IPS-15b (cell line): ENCODE measurements around the gene SLC35F3.

Experiments
- H3K27me3 ChIP-seq: one replicate; pipeline ENCODE4 v1.6.1; 2013; ENCODE audit warnings: low read length; ENCODE audit not compliant: control insufficient read depth, insufficient read depth
- H3K36me3 ChIP-seq: one replicate; pipeline ENCODE4 v1.6.1; 2013; ENCODE audit warnings: low read length; ENCODE audit not compliant: control insufficient read depth, insufficient read depth
- H3K4me1 ChIP-seq: one replicate; pipeline ENCODE4 v1.6.1; 2013; ENCODE audit warnings: mild to moderate bottlenecking, low read length; ENCODE audit not compliant: control insufficient read depth, insufficient read depth
- H3K4me3 ChIP-seq: one replicate; pipeline ENCODE4 v1.5.1; 2013; ENCODE audit warnings: low read depth, low read length
- H3K9ac ChIP-seq: one replicate; pipeline ENCODE4 v1.6.1; 2013; ENCODE audit warnings: low read depth, mild to moderate bottlenecking, low read length
- H3K9me3 ChIP-seq: one replicate; pipeline ENCODE4 v1.6.1; 2013; ENCODE audit warnings: mild to moderate bottlenecking, low read length; ENCODE audit not compliant: control insufficient read depth, insufficient read depth

The SLC35F3 gene

DNA sequence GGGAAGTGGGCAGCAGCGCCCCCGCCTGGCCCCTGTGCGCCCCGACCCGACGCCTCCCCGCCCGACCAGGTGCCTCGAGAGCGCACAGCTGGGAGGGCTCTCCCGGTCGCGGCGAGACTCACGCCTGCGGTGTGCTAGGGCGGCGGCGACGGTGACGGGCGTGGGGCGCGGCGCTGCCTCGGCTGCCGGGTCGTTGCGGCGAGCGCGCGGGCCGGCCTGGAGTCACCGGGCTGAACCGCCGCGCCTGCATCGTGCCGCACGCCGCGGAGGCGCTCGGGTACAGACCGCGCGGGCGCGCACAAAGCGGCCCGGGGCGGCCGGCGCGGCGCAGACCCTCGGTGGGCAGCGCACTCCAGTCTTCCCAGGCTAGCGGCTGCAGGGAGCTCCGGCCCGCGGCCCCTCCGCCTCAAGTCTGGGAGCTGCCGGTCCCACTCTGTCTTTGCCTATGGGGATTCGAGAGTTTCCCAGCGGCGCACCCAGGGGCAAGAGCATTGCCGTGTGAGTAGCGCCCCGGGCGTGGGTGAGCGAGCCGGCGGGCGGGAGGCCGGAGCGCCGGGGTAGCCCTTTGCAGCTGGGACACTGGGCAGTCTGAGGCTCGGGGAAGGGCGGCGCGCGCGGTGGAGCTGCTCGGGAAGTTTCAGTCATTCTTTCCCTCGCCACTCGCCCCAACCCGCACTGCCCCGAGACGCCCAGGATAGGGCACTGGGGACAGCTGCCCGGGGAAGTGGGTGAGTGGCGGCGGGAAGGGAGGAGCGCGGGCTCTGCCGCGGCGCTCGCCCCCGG lies at the start of gene SLC35F3:
Gene SLC35F3 (plus strand): TSS at position 44 of the 783 bp plus-strand sequence.
- Histone ChIP-seq H3K27me3 (peaks cover 40% of the 10 kb centered on the region), H3K9me3 (no peaks in the 10 kb centered on the region), H3K36me3 (no peaks in the 10 kb centered on the region), H3K4me3 (peak within 1 kb of the TSS; percentile 46), H3K4me1 (no peaks in the 10 kb centered on the region), H3K9ac (no peak within 1 kb of the TSS)

DNA sequence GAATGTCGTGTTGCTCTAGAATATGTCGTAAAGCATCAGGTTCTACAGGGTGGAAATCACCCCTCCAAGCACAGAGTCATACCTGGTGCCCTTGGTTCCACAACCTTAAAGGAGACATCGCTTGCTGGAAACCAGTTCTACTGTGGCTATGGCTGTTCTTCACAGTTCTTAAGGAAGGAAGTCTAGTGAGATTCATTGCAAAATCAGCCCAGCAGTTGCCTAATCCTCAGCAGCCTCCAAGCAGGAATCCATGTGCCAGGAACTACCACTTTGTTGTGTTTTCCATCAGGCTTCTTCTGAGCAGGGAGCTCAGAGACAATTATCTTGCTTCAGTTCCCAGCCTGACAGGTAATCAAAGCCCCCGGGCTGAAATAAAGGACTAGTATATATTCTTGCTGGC lies 45.0 kb upstream of the SLC35F3 start:
- no peaks in the 10 kb centered on the region for H3K27me3 ChIP-seq
- H3K4me1 ChIP-seq: no peaks in the 10 kb centered on the region
- no peaks in the 10 kb centered on the region for H3K36me3 ChIP-seq
- no peak overlapping the region for H3K9ac ChIP-seq
- H3K4me3 ChIP-seq: no peak overlapping the region
- no peaks in the 10 kb centered on the region for H3K9me3 ChIP-seq

DNA sequence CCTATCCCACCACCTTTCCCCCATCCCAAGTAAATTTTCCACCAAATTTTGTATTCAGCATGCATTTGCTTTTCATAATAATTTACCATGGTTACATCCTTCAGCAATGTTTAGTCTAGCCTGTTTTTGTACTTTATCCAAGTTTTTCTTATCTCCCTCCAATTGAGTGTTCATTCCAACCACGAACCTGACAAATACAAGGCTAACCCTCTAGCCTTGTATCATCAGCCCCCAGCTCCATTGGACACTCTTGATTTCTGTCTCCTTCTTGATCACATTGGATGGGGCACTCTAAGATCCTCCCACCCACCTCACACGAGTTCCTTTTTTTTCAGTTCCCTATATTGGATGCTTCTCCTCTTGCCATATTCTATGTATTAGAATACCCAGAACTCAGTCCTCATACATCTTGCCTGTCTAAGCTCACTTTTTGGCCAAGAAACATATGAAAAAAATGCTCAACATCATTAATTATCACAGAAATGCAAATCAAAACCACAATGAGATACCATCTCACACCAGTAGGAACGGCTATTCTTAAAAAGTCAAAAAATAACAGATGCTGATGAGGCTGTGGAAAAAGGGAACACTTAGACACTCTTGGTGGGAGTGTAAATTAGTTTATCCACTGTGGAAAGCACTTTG lies 40.5 kb upstream of the SLC35F3 start:
- H3K36me3 ChIP-seq: no peaks in the 10 kb centered on the region
- no peaks in the 10 kb centered on the region for H3K27me3 ChIP-seq
- H3K4me3 ChIP-seq: no peak overlapping the region
- no peak overlapping the region for H3K9ac ChIP-seq
- no peaks in the 10 kb centered on the region for H3K4me1 ChIP-seq
- H3K9me3 ChIP-seq: no peaks in the 10 kb centered on the region

DNA sequence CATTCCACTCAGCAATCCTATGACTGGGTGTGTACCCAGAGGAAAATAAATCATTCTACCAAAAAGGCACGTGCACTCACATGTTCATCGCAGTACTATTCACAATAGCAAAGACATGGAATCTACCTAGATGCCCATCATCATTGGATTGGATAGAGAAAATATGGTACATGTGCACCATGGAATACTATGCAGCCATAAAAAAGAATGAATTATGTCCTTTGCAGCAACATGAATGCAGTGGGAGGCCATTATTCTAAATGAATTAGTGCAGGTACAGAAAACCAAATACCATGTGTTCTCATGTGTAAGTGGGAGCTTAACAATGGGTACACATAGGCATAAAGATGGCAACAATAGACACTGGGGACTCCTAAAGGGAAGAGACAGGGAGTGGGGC lies 39.9 kb upstream of the SLC35F3 start:
- Histone ChIP-seq H3K4me1 (no peaks in the 10 kb centered on the region), H3K27me3 (no peaks in the 10 kb centered on the region), H3K36me3 (no peaks in the 10 kb centered on the region), H3K9me3 (no peaks in the 10 kb centered on the region), H3K9ac (no peak overlapping the region), H3K4me3 (no peak overlapping the region)

DNA sequence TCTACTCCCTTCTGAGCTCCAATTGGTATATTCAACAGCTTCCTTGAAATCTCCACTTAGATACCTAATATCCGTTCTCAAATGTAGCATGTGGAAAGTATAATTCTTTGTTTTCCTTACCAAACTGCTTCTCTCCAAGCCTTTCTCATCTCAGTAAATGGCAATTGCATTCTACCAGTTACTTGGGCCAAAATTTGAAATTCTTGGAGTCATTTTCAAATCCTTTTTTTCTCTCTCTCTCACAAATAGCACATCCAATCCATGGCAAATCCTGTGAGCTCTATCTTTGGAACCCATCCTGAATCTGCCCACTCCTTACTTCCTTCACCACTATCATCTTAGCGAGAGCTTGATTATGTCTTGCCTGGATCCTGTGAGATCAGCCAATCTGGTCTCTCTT lies 39.3 kb upstream of the SLC35F3 start:
- Histone ChIP-seq H3K4me1 (no peaks in the 10 kb centered on the region), H3K9ac (no peak overlapping the region), H3K9me3 (no peaks in the 10 kb centered on the region), H3K4me3 (no peak overlapping the region), H3K27me3 (no peaks in the 10 kb centered on the region), H3K36me3 (no peaks in the 10 kb centered on the region)

DNA sequence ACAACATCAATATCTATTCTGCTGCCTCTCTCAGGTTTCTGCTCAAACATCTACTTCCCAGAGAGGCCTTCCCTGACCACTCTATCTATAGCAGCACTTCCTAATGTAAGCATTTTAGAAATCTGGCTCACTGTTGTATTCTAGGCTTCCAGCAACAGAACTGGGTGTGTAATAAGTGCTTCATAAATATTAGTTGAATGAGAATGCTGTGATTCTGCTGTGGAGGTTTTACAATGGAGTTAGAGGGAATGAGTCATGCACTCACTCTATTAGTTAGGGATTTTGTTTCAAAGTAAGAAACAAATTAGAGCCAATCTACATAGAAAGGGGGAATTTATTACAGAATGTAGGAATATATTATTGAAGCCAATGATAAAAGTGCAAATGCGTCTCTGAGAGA lies 38.6 kb upstream of the SLC35F3 start:
- no peaks in the 10 kb centered on the region for H3K27me3 ChIP-seq
- no peaks in the 10 kb centered on the region for H3K36me3 ChIP-seq
- no peak overlapping the region for H3K9ac ChIP-seq
- H3K4me1 ChIP-seq: no peaks in the 10 kb centered on the region
- H3K4me3 ChIP-seq: no peak overlapping the region
- no peaks in the 10 kb centered on the region for H3K9me3 ChIP-seq

DNA sequence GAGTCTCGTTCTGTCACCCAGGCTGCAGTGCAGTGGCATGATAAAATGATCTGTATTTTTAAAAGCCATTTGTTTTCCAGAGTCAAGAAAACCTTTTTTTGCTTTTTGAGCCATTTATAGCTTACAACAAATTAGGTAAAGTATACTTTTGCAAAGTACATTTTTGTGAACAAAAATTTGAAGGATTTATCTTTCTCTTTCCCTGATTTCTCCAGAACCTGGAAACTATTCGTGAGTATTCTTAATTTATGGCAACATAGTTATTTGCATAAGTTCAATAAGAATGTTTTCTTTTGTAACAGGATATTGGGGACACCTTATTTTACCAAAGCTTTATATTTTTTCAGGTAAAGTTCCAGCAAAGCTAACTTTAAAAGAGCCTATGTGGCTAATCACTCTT lies 37.4 kb upstream of the SLC35F3 start:
- Histone ChIP-seq H3K4me1 (no peaks in the 10 kb centered on the region), H3K9me3 (no peaks in the 10 kb centered on the region), H3K36me3 (no peaks in the 10 kb centered on the region), H3K9ac (no peak overlapping the region), H3K4me3 (no peak overlapping the region), H3K27me3 (no peaks in the 10 kb centered on the region)

DNA sequence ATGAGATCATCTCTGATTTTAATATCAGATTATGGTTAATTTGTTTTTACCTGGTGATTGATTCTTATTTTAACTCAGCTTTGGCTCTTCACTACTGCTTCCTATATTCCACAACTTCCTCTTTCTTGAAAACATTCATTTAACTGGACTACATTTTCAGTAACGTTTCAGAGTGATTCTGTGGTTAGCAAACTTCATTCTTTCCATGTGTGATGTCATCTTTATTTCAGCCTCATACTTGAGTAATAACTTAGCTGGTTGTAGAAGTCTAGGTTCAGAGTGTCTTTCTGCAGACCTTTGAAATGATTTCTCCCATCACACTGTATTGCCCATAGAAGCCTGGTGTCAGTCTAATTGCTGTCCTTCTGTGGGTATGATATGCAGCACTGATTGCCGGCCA lies 36.0 kb upstream of the SLC35F3 start:
- no peaks in the 10 kb centered on the region for H3K9me3 ChIP-seq
- no peak overlapping the region for H3K9ac ChIP-seq
- H3K4me3 ChIP-seq: no peak overlapping the region
- H3K36me3 ChIP-seq: no peaks in the 10 kb centered on the region
- H3K27me3 ChIP-seq: no peaks in the 10 kb centered on the region
- H3K4me1 ChIP-seq: no peaks in the 10 kb centered on the region

DNA sequence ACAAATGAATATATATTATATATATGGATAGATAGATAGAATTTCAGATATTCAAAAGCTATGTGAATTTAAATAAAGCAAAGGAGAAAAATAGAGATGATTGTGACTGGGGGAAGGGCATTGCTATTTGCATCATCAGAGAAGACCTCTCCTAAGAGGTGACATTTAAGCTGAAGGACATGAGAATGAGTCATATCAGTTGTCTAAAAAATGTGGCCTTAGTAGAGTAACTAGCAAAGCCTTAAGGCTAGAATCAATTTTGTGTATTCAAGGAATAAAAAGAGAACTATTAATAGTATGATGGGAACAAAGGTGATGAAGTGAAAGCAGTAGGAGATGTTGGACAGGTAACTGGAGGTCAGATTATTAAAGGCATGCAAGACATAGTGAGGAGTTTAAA lies 34.8 kb upstream of the SLC35F3 start:
- no peak overlapping the region for H3K4me3 ChIP-seq
- no peaks in the 10 kb centered on the region for H3K36me3 ChIP-seq
- H3K27me3 ChIP-seq: no peaks in the 10 kb centered on the region
- H3K9me3 ChIP-seq: no peaks in the 10 kb centered on the region
- H3K9ac ChIP-seq: no peak overlapping the region
- H3K4me1 ChIP-seq: no peaks in the 10 kb centered on the region

DNA sequence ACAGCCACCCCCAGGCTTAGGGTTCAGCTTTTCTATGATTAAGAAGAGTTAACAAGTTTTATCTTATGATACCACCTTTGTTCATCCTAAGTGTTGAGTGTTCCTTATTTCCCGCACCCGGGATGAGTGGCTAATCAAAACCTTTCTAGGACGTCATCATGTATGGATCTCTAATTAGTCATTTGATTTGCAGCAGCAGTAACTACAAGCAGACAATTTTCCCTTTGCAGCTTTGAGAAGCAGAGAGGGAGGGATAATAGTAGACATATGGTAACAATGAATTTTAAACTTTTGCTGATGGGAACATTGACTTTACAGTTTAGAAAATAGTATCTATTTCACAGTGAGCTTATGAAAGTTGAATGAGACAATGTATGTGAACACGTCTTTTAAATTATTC lies 30.8 kb upstream of the SLC35F3 start:
- H3K27me3 ChIP-seq: no peaks in the 10 kb centered on the region
- H3K9me3 ChIP-seq: no peaks in the 10 kb centered on the region
- no peaks in the 10 kb centered on the region for H3K36me3 ChIP-seq
- no peak overlapping the region for H3K9ac ChIP-seq
- H3K4me3 ChIP-seq: no peak overlapping the region
- no peaks in the 10 kb centered on the region for H3K4me1 ChIP-seq

DNA sequence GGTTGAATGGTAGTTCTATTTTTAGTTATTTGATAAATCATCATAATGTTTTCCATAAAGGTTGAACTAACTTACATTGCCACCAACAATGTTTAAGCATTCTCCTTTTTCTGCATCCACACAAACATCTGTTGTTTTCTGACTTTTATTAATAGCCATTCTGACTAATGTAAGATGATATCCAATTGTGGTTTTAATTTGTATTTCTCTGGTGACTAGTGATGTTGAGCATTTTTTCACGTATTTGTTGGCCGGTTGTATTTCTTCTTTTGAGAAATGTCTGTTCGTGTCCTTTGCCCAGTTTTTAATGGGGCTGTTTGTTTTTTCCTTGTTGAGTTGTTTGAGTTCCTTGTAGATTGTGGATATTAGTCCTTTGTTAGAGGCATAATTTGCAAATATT lies 24.6 kb upstream of the SLC35F3 start:
- Histone ChIP-seq H3K4me3 (no peak overlapping the region), H3K36me3 (no peaks in the 10 kb centered on the region), H3K4me1 (no peaks in the 10 kb centered on the region), H3K27me3 (no peaks in the 10 kb centered on the region), H3K9me3 (no peaks in the 10 kb centered on the region), H3K9ac (no peak overlapping the region)

DNA sequence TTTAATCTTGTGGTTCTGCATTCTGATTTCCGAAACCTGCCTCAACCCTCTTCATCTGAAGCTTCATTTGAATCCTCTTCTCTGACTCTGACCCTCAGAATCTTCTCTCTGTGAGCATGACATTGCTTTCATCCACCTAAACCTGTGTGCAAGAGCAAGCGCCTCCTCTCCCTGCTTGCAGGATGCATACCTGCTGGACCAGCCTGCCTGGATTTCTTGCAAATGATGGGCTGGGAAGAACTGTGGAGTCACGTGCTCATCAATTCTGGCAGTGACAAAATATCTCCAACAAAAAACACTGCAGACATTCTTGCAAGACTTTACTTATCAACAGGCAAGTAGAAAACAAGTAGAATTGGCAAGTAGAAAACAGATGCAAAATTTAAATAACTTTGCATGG lies 20.8 kb upstream of the SLC35F3 start:
- Histone ChIP-seq H3K4me3 (no peak overlapping the region), H3K9me3 (no peaks in the 10 kb centered on the region), H3K4me1 (no peaks in the 10 kb centered on the region), H3K9ac (no peak overlapping the region), H3K27me3 (no peaks in the 10 kb centered on the region), H3K36me3 (no peaks in the 10 kb centered on the region)
